HepG2 (cell line): ENCODE data around the gene HES3. TPM values are rescaled to one million over a fixed set of nuclear protein-coding genes. Genes with fewer than 3 reads are reported as not detected.
A peak's percentile ranks its signal among the peaks of the same experiment; 100 is the strongest.

Experiments
- ATAC-seq: fragments of 200-7000 bp; cut with Tn5 transposase; 3 replicates; pipeline ENCODE4 v1.9.1; 2020; ENCODE audit warnings: mild to moderate bottlenecking, moderate library complexity
- BruUV-seq: library from RNA; stranded (reverse); fragments of 400-500 nt; replicated peaks from 2 replicates; lab custom pipeline; 2021; lab: Mats Ljungman, UMichigan
- CTCF ChIA-PET: fragments of 300-600 bp; formaldehyde crosslinking; extraction: SDS; loops from one replicate; lab custom pipeline; 2021; ENCODE audit warnings: low total read pairs, inconsistent platforms, low intra/inter-chr PET ratio; lab: Yijun Ruan, JAX
- POLR2A ChIA-PET: fragments of 350-600 bp; sonication (Branson Sonifier 250); formaldehyde crosslinking; loops from one replicate; lab custom pipeline; 2020; ENCODE audit warnings: antibody characterized with exemption, inconsistent platforms; lab: Yijun Ruan, JAX
- DNase-seq: peaks from one replicate; pipeline ENCODE4 v3.0.0-alpha.2; 2015; ENCODE audit warnings: low spot score
- FAIRE-seq: peaks from 3 replicates; lab custom pipeline; 2011; peaks lifted over from hg19 to GRCh38; lab: Jason Lieb, UNC
- H2AFZ ChIP-seq: one replicate; pipeline ENCODE4 v1.6.1; 2011; ENCODE audit warnings: low read length, inconsistent platforms
- H3K27ac ChIP-seq: fragments of 300-600 bp; 3 replicates; pipeline ENCODE4 v1.8.0; 2011; ENCODE audit warnings: mixed run types, mild to moderate bottlenecking, mixed read lengths, low read length, inconsistent platforms; ENCODE audit not compliant: insufficient read depth; ENCODE audit errors: extremely low read length
- H3K27me3 ChIP-seq, 2 experiments: fragments of 200-600 bp in 1 of 2; 2 replicates in 1 of 2; 3 replicates in 1 of 2; pipeline versions ENCODE4 v1.6.0 to v1.8.0; 2011; ENCODE audit warnings: low read length in 2 of 2, mild to moderate bottlenecking in 2 of 2, moderate library complexity in 2 of 2, inconsistent platforms in 1 of 2; ENCODE audit not compliant: insufficient read depth in 2 of 2, control insufficient read depth in 1 of 2
- H3K36me3 ChIP-seq, 2 experiments: fragments of 200-600 bp in 1 of 2; replicated peaks in 1 of 2; 2 replicates in 1 of 2; 3 replicates in 1 of 2; pipeline versions ENCODE4 v1.5.1 to v1.8.0; 2011; ENCODE audit warnings: low read length in 2 of 2, inconsistent platforms in 1 of 2; ENCODE audit not compliant: insufficient read depth in 2 of 2, control insufficient read depth in 1 of 2
- H3K4me1 ChIP-seq: 2 replicates; pipeline ENCODE4 v1.5.1; 2012; ENCODE audit warnings: low read length, inconsistent platforms; ENCODE audit not compliant: insufficient read depth
- H3K4me2 ChIP-seq: 2 replicates; pipeline ENCODE4 v1.6.0; 2011; ENCODE audit warnings: low read depth, low read length, inconsistent platforms
- H3K4me3 ChIP-seq, 3 experiments: fragments of 200-600 bp in 1 of 3; sonication (generic), shearing (Covaris generic) in 1 of 3; replicated peaks in 1 of 3; 2 replicates each; pipeline ENCODE4 v1.5.1; 2011 to 2016; ENCODE audit warnings: low read length in 3 of 3, inconsistent platforms in 2 of 3, low read depth in 2 of 3, mild to moderate bottlenecking in 2 of 3, control low read depth in 1 of 3, mixed read lengths in 1 of 3; ENCODE audit not compliant: insufficient read depth in 1 of 3
- H3K79me2 ChIP-seq: one replicate; pipeline ENCODE4 v1.6.1; 2011; ENCODE audit warnings: low read length, inconsistent platforms; ENCODE audit not compliant: insufficient read depth
- H3K9ac ChIP-seq: 2 replicates; pipeline ENCODE4 v1.6.0; 2011; ENCODE audit warnings: mild to moderate bottlenecking, low read depth, low read length, inconsistent platforms; ENCODE audit not compliant: insufficient read depth
- H3K9me3 ChIP-seq: 2 replicates; pipeline ENCODE4 v1.5.1; 2012; ENCODE audit warnings: mild to moderate bottlenecking, low read length
- H4K20me1 ChIP-seq: 2 replicates; pipeline ENCODE4 v1.6.0; 2011; ENCODE audit warnings: inconsistent platforms, mild to moderate bottlenecking, low read length, moderate library complexity; ENCODE audit not compliant: insufficient read depth
- AGO2 ChIP-seq: fragments of 200-400 bp; formaldehyde crosslinking; optimal IDR thresholded peaks from 2 replicates; pipeline ENCODE3; 2017; ENCODE audit warnings: mild to moderate bottlenecking, low read depth, low read length, moderate library complexity
- MAFK ChIP-seq, 2 experiments: IDR thresholded peaks in 1 of 2; conservative IDR thresholded peaks in 1 of 2; 2 replicates each; pipeline ENCODE4 v1.6.1; 2011; ENCODE audit warnings: improper control_type of control experiment in 2 of 2, low read length in 2 of 2
- NFIC ChIP-seq: IDR thresholded peaks from 2 replicates; pipeline ENCODE4 v1.6.1; 2012; ENCODE audit warnings: mild to moderate bottlenecking, low read length, inconsistent platforms
- SOX6 ChIP-seq, 2 experiments: fragments of 450-650 bp in 1 of 2; sonication (generic) in 1 of 2; formaldehyde crosslinking in 1 of 2; IDR thresholded peaks; 2 replicates each; pipeline versions ENCODE4 v1.4.0 to v1.6.1; 2017 to 2020; ENCODE audit warnings: antibody characterized with exemption in 1 of 2, mild to moderate bottlenecking in 1 of 2, missing genetic modification reagents in 1 of 2
- ZFP37 ChIP-seq: sonication (generic); formaldehyde crosslinking; IDR thresholded peaks from 2 replicates; pipeline ENCODE4 v1.4.0; 2020; ENCODE audit warnings: missing genetic modification reagents, borderline replicate concordance
- ZNF143 ChIP-seq: sonication (generic); formaldehyde crosslinking; IDR thresholded peaks from 2 replicates; pipeline ENCODE4 v1.4.0; 2020; ENCODE audit warnings: missing genetic modification reagents
- ZNF20 ChIP-seq: sonication (generic); formaldehyde crosslinking; IDR thresholded peaks from 2 replicates; pipeline ENCODE4 v1.4.0; 2020; ENCODE audit warnings: mild to moderate bottlenecking, moderate library complexity, missing genetic modification reagents
- ZNF510 ChIP-seq: sonication (generic); formaldehyde crosslinking; IDR thresholded peaks from 2 replicates; pipeline ENCODE4 v1.4.0; 2020; ENCODE audit warnings: low read depth, mild to moderate bottlenecking, missing genetic modification reagents
- ZNF747 ChIP-seq: sonication (generic); formaldehyde crosslinking; IDR thresholded peaks from 2 replicates; pipeline ENCODE4 v1.8.1; 2023; ENCODE audit warnings: missing genetic modification reagents, mild to moderate bottlenecking, borderline replicate concordance
- WGBS: methylation state at CpG from one replicate; pipeline ENCODE4 v1.1.6; 2017; ENCODE audit warnings: low lambda C conversion rate; 5-methylcytosine and 5-hydroxymethylcytosine counted together
- in situ Hi-C: cut with HindIII; loops from 2 replicates; pipeline ENCODE4 v1.10.0; 2017; ENCODE audit warnings: low pct_unique_long_range_greater_than_20kb; ENCODE audit not compliant: extremely low pct_ligation_motif_present
- intact Hi-C: fragments of 100-400 bp; cut with micrococcal nuclease; formaldehyde crosslinking; loops from one replicate; pipeline ENCODE4 v1.10.0; 2022; ENCODE audit not compliant: unreplicated experiment
- polyA plus RNA-seq, 8 experiments: library from polyadenylated mRNA; depleted of rRNA in 3 of 8; stranded (reverse) in 7 of 8; unstranded in 1 of 8; fragments of >200 nt; fragmentation: Illumina TruSeq in 4 of 8; extraction: Trizol in 4 of 8; gene quantifications; 2 replicates each; pipeline versions ENCODE4 v1.2.1 to v1.2.3, GENCODE V29; 2011 to 2016; ENCODE audit warnings: low read depth in 4 of 8, missing spikeins in 1 of 8, mixed read lengths in 1 of 8; ENCODE audit not compliant: insufficient read depth in 1 of 8
- total RNA-seq, 5 experiments: library from RNA; depleted of rRNA; stranded (reverse); fragments of >200 nt; fragmentation: Illumina TruSeq; extraction: Trizol; gene quantifications; 2 replicates each; pipeline ENCODE4 v1.2.3, GENCODE V29; 2016; ENCODE audit warnings: low read depth in 1 of 5

The HES3 gene
- total and polyA plus RNA-seq, 2 of the 13 experiments (the other 11 are each of a cell fraction or from before 2014, with no cell fraction given): not detected

DNA sequence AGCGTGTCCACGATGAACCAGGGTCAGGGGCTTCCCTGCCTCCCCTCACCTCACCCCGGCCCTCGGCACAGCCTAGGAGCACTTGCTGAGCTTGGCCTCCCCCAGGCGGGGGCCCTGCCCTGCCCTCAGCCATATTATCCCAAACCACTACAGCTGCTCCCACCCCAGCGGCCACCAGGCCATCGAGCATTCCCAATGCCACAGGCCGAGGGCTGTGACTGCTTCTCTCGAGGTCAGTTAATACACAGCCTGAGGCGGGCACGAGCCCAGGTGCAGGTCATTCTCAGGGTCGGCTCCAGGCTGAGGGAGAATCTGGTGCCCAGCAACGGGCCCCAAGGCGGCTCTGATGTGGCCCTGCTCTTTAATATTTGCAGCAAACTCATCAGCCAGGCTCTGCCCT is 25.3 kb downstream of the HES3 start:
- H3K36me3 ChIP-seq: 0 out of 5 replicates have a peak, but pooled peaks cover 1 to 6% of the 10 kb centered on the region in 2 experiments
- peaks cover 11% of the 10 kb centered on the region for H3K4me1 ChIP-seq
- ATAC-seq (no peak), FAIRE-seq (no peak), DNase-seq (no peak)
- ChIA-PET CTCF (no interaction called here), POLR2A (no interaction called here)
- H3K27ac ChIP-seq: no peak overlapping the region
- TF ChIP-seq ZNF510: no peak
- no peak for TF ChIP-seq SOX6 (IDR thresholded peaks at IDR 0.05)
- TF ChIP-seq SOX6 (CRISPR knock-in tag; IDR thresholded peaks at IDR 0.05): no peak
- no peak for TF ChIP-seq NFIC
- no peak for TF ChIP-seq ZNF143 (CRISPR knock-in tag)
- TF ChIP-seq ZNF20 (CRISPR knock-in tag): no peak
- WGBS: 95% methylated on average over 7 of the region's 14 CpGs
- H2AFZ ChIP-seq: no peak overlapping the region
- no peak overlapping the region for H3K9ac ChIP-seq
- H3K9me3 ChIP-seq: no peaks in the 10 kb centered on the region
- no TSS peak for BruUV-seq
- H3K4me3 ChIP-seq: no peak overlapping the region
- H3K27me3 ChIP-seq: no peaks in the 10 kb centered on the region; a peak in 1 of 5 replicates
- no peak overlapping the region for H3K4me2 ChIP-seq
- in situ Hi-C loops: no loop called here
- no peaks in the 10 kb centered on the region for H3K79me2 ChIP-seq
- no peaks in the 10 kb centered on the region for H4K20me1 ChIP-seq
- intact Hi-C loops: no loop called here

DNA sequence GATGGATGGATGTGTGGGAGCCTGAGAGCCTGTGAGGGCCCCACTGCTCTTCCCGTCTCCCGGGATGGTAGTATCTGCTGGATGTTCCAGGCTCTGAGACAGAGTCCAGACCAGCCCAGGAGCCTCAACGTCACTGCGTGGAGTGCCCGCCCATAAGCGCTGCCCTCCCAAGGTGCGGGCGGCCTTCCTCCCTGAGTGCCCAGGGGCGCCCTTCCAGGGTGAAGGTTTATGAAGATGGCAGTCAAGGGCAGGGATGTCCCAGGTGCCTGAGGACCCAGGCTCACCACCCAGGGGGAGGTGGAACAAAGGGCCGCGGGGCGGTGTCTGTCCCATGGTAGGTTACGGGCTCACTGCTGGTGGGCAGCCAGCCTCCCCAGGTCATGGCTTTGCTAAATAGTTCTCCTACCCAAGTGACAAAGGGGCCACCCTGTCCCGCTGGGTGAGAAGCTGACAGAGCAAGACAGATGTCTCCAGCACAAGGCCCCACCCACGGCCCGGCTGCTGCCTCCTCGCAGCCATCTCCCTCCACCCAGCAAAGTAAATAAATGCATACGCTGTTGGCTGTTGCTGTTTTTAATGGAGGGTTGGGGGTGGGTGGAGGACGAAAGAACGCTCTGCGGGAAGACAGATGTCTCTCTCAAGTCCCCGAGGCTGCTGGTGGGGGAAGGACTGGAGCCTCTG is 25.9 kb downstream of the HES3 start:
- DNase-seq: no peak
- ATAC-seq: no peak
- intact Hi-C loops: no loop called here
- ChIA-PET POLR2A (no interaction called here), CTCF (no interaction called here)
- no peak overlapping the region for H3K27ac ChIP-seq
- peaks cover 8% of the 10 kb centered on the region for H3K4me1 ChIP-seq
- no peak overlapping the region for H3K4me3 ChIP-seq
- FAIRE-seq: no peak
- H3K36me3 ChIP-seq: 0 out of 5 replicates have a peak, but pooled peaks cover 1 to 6% of the 10 kb centered on the region in 2 experiments
- H3K9ac ChIP-seq: no peak overlapping the region
- BruUV-seq: no TSS peak
- 94% methylated on average over 18 of the region's 22 CpGs for WGBS
- no peak overlapping the region for H3K4me2 ChIP-seq
- TF ChIP-seq MAFK (conservative IDR thresholded peaks at IDR 0.05 in 1 of 2, IDR thresholded peaks at IDR 0.05 in 1 of 2; ENCODE audit: low read length in 2 of 2): no peak
- TF ChIP-seq ZFP37 (CRISPR knock-in tag): no peak
- no peak for TF ChIP-seq ZNF747
- TF ChIP-seq AGO2: peak; percentile 18
- no peaks in the 10 kb centered on the region for H4K20me1 ChIP-seq
- no peaks in the 10 kb centered on the region; a peak in 1 of 5 replicates for H3K27me3 ChIP-seq
- in situ Hi-C loops: no loop called here
- no peak overlapping the region for H2AFZ ChIP-seq
- H3K9me3 ChIP-seq: no peaks in the 10 kb centered on the region
- no peaks in the 10 kb centered on the region for H3K79me2 ChIP-seq
